SHP77 treated with DMSO at 0.1 percent for 48 hours (cell line): ENCODE results near the gene ZIC2.

Source experiments
- DNase-seq: peaks from one replicate; lab custom pipeline; 2025; lab: John Stamatoyannopoulos, UW

ZIC2 gene

GRCh38 chr13:99959540-99960230 lies 21.9 kb upstream of the ZIC2 start:
- DNase-seq, result no peak

- DNase-seq, result no peak
Observed at GRCh38 chr13:99960663-99961311, 20.8 kb upstream of the ZIC2 start.

DNA sequence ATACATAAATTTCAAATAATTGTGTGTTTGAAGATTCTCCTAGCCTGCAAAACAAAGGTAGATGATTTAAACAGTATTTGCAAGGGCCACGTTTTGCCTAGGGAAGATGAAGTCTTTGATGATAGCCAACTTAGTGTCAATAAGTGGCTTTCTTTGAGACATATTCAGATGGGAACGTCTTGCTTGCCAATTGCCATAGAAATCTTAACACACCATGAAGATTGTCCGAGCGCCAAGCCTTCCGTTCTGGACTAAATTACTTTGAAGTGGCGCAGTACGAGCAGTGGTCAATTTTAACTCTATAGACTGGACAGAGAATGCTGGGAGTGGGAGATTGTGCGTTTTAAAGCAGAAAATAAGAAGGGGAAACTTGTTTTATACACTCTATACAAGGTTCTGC lies 19.9 kb upstream of the ZIC2 start:
- DNase-seq, result no peak

GRCh38 chr13:99962242-99962641 lies 19.3 kb upstream of the ZIC2 start:
- DNase-seq, result no peak

GRCh38 chr13:99963816-99964339 lies 17.7 kb upstream of the ZIC2 start:
- DNase-seq, result peak; percentile 29

DNA sequence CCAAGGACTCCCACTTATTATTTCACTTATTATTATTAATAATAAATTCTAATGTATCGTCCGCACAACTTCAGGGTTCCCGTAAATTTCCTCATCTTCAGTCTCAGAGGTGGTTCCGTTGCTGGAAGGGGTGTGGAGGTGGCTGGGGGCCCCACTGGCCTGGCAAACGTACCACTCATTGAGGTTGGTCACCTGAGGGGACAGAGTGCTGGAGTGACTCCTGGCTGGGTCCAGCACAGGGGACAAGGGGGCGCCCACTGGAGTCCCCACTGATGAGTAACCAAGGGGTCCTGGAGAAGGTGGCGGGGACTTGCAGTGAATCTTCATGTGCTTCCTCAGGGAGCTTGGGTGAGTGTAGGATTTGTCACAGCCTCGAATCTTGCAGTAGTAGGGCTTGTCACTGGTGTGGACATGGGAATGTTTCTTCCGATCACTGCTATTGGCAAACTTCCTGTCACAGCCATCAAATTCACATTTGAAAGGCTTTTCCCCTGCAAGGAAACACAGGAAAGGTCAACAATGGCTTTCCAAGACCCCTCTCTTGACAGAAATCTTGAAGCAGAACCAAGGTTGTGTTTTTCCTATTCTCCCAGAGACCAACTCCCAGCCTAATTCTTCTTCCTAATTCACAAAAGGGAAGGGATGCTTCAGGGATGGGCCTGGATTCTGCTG lies 16.1 kb upstream of the ZIC2 start:
- no peak for DNase-seq

- no peak for DNase-seq
Observed at GRCh38 chr13:99966064-99966805, 15.3 kb upstream of the ZIC2 start.

GRCh38 chr13:99967498-99967868 lies 14.1 kb upstream of the ZIC2 start:
- no peak for DNase-seq

- DNase-seq, result no peak
Observed at GRCh38 chr13:99967869-99968520, 13.6 kb upstream of the ZIC2 start.

GRCh38 chr13:99968521-99969452 lies 12.8 kb upstream of the ZIC2 start:
- no peak for DNase-seq

DNA sequence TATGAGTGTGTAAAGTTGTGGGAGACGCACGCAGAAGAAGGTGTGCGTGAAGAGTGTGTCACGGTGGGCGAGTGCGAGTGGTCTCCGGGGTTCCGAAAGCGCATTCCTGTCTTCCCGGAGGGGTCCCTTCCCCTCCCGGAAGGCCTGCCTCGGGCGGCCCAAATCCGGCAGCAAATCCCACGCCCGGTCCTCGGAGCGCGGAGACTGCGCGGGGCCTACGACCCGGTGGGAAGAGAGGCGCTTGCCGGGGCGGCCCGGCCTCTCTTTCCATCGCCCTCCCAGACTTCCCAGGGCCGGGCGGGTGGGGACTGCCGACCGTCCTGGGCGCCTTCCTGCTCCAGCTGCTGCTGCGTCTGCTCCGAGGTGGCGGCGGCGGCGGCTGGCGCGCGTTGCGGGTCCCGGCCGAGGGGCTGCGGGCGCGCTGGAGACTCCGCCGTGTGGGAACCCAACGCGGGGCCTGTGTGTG lies 12.1 kb upstream of the ZIC2 start:
- DNase-seq, result no peak

DNA sequence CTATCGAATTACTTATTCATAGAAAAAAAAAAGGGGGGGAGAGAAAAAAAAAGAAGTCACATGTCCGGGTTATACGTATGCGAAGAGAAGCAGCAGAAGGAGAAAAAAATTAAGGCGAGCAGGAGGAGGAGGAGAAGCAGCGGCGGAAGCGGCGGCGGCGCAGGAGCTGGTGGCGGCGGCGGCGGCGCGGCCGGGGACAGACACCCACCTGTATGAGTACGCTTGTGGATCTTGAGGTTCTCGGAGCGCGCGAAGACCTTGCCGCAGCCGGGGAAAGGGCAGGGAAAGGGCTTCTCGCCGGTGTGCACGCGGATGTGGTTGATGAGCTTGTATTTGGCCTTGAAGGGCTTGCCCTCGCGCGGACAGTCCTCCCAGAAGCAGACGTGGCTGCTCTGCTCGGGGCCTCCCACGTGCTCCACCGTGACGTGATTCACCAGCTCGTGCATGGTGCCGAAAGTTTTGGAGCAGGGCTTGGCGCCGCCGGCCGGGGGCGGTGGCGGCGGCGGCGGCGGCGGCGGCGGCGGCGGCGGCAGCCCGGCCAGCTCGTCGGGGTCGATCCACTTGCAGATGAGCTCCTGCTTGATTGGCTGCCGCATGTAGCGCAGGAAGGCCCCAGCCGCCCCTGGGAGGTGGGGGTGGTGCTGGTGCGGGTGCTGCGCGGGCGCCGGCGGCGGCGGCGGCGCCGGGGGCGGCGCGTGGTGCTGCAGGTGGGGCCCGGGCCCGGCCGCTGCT lies 11.5 kb upstream of the ZIC2 start:
- DNase-seq, result no peak

DNA sequence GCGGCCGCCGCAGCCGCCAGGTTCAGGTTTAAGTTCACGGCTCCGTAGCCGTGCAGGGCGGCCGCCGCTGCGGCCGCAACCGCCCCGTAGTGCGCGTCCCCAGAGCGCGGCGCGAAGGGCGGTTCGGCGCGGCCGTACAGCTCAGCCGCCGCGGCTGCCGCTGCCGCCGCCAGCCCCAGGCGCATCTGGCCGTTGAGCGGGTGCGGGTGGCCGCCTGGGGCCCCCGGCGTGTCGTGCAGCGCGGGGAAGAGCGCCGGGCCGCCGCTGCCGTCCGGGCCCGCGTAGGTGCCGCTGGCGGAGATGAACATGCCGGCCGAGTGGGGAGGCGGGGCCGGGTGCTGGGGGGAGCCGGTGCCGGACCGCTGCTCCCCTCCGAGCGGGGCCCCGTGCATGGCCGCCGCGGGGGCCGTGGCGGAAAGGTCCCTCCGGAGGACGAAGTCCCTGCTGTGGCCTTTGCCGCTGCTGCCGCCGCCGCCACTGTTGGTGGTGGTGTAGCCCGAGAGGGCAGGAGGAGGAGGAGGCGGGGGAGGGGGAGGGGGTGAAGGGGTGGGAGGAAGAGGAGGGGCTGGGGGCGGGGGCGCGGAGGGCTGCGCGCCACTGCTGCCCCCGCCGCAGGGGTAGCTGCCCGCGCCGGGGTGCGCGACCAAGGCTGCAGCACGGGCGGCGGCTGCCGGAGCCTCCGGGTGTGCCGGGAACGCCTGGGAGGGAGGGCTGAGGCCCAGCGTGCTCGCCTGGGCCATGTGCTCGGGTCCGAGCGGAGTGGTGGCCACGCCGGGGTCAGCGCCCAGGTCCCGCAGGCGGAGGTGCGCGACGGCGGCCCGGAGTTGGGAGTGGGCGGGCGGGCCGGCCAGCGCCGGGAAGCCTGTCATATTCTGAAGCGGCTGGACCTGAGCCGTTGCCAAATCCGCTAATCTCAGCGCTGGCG lies 10.7 kb upstream of the ZIC2 start:
- DNase-seq, result no peak

GRCh38 chr13:99971576-99972189 lies 9.9 kb upstream of the ZIC2 start, which contains the start of gene ZIC5:
Gene ZIC5 (minus strand): TSS chr13:99971767. CDS start chr13:99971603, 164 bp downstream.
- DNase-seq, result no peak

GRCh38 chr13:99972190-99972731 lies 9.3 kb upstream of the ZIC2 start:
- no peak for DNase-seq

DNA sequence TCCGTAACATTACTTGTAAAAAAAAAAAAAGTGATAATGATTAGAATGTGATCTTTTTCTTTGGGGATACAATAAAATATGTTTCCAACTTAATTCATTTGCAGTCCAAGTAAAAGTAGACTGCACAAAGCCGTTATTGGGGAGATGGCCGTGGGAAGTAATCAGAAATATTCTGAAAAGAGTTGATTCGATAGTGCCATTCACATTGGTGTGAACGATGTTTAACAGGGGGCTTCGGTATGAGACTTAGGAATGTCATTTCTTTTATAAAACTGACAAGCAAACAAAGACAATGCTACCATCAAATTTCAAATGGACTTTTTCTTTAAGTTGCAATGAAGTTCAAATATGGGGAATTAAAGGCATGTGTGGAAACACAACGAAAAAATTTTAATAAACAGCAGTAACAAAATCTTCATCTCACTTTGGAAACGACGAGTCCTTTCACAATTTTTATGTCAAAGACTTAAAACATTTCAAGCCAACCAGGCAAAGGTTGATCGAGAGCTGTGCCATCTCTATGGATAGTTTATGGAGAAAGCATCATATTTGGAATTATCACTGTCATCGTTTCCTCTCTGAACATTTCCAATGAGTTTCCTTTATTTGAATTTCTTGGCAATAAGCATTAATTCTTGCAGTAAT lies 8.3 kb upstream of the ZIC2 start:
- no peak for DNase-seq

DNA sequence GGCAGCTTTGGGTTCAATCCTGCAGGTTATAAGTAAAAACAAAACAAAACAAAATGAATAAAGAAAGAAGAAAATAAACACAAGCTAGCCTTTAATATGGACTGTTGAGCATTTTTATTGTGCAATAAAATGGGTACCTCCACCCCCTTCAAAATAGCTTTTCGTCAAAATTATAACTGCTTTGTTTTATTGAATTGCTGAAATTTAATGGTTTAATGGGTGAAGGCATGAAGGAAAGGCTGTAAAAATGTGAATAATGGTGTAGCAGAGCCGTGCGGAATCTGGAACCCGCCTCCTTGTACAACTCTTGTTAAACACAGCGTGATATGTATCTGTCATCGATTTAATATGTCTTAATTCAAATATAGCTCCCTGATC lies 7.8 kb upstream of the ZIC2 start:
- no peak for DNase-seq
